Body of pancreas (tissue), 4 donors: Measurements from ENCODE around the gene NOC2L.

ENCODE experiments used
- CTCF ChIP-seq, 7 experiments: fragments of 450-650 bp in 4 of 7; fragments of 200-600 bp in 3 of 7; sonication (generic) in 3 of 7; IDR thresholded peaks; one replicate each; pipeline ENCODE4 v1.5.1; 2016 to 2019; ENCODE audit warnings: antibody characterized with exemption in 7 of 7
- POLR2A ChIP-seq, 3 donors: fragments of 450-650 bp; IDR thresholded peaks; one replicate each; pipeline ENCODE4 v1.6.1; 2016; ENCODE audit warnings: antibody characterized with exemption in 3 of 3, mild to moderate bottlenecking in 2 of 3

DNA sequence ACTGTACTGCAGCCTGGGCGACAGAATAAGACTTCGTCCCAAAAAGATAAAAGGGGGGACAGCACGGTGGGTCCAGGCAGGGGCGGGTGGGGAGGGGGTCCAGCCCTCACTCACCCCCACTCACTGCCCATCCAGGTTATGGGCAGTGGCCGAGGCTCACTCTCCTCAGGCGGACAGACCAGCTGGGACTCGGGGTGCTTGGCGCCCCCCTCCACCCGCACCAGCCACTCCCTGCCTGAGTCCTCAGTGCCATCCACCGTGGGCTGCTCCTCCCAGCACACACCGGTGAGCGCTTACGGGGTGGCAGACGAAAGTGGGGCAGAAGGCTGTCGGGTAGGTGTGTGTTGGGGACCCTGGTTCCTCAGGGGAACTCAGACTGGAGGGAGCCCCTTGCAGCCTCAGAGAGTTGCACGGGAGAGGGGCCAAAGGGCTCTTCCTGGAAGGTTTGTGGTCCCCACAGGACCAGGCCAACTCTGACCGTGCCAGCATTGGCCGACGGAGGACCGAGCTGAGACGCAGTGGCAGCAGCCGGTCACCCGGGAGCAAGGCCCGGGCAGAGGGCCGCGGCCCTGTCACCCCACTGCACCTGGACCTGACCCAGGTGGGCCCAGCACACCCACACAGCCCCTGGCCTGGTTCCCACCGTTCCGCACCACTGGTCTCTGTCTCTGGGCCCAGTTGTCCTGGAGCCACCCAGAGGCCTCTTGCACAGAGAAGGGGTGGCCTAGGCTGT is 13.8 kb upstream of the NOC2L start:
- TF ChIP-seq CTCF (IDR thresholded peaks at IDR 0.05), result no peak
- no peak for TF ChIP-seq POLR2A (IDR thresholded peaks at IDR 0.05)
